Upper lobe of left lung (tissue), 4 donors: ENCODE measurements around the gene AP5Z1.

Experiments
- EP300 ChIP-seq, 4 donors: sonication (generic); formaldehyde crosslinking; IDR thresholded peaks; one replicate each; pipeline ENCODE4 v1.5.1; 2017; ENCODE audit warnings: antibody characterized with exemption in 4 of 4, control low read depth in 2 of 4
- POLR2A ChIP-seq, 4 donors: fragments of 450-650 bp; IDR thresholded peaks; one replicate each; pipeline ENCODE4 v1.5.1; 2016 to 2017; ENCODE audit warnings: antibody characterized with exemption in 4 of 4, mild to moderate bottlenecking in 2 of 4
- POLR2AphosphoS5 ChIP-seq, 2 donors: sonication (generic); formaldehyde crosslinking; IDR thresholded peaks; one replicate each; pipeline ENCODE4 v1.5.1; 2017; ENCODE audit warnings: antibody characterized with exemption in 2 of 2
- TF ChIP-seq, protein P1 (sequence below), 6 experiments: fragments of 450-650 bp in 4 of 6; fragments of 200-600 bp in 2 of 6; sonication (generic) in 2 of 6; IDR thresholded peaks; one replicate each; pipeline ENCODE4 v1.5.1; 2016 to 2019; ENCODE audit warnings: antibody characterized with exemption in 6 of 6

GRCh38 chr7:4762121-4763055 is 13.0 kb upstream of the AP5Z1 start:
- TF ChIP-seq, protein P1, sequence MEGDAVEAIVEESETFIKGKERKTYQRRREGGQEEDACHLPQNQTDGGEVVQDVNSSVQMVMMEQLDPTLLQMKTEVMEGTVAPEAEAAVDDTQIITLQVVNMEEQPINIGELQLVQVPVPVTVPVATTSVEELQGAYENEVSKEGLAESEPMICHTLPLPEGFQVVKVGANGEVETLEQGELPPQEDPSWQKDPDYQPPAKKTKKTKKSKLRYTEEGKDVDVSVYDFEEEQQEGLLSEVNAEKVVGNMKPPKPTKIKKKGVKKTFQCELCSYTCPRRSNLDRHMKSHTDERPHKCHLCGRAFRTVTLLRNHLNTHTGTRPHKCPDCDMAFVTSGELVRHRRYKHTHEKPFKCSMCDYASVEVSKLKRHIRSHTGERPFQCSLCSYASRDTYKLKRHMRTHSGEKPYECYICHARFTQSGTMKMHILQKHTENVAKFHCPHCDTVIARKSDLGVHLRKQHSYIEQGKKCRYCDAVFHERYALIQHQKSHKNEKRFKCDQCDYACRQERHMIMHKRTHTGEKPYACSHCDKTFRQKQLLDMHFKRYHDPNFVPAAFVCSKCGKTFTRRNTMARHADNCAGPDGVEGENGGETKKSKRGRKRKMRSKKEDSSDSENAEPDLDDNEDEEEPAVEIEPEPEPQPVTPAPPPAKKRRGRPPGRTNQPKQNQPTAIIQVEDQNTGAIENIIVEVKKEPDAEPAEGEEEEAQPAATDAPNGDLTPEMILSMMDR (IDR thresholded peaks at IDR 0.05) = no peak
- TF ChIP-seq POLR2A (IDR thresholded peaks at IDR 0.05) (no peak), EP300 (IDR thresholded peaks at IDR 0.05) (no peak), POLR2AphosphoS5 (IDR thresholded peaks at IDR 0.05) (no peak)
